ENCODE measurements around the gene P4HA2. TPM values are rescaled to one million over a fixed set of nuclear protein-coding genes. Genes with fewer than 3 reads are reported as not detected.

The P4HA2 gene
- total RNA-seq, 1 experiment from 2014 or later: 15.1 TPM

GRCh38 chr5:132261881-132262845 is 34.5 kb upstream of the P4HA2 start:
- POLR2A ChIA-PET: interaction anchor here (0.6 to 0.7 kb wide), 2 partner anchors 34 to 970 kb away, joined by 3 to 5 read pairs; partner anchors contain the start of gene P4HA2
- no peak overlapping the region for H3K27ac Mint-ChIP-seq
- peaks cover 6% of the 10 kb centered on the region for H3K27me3 Mint-ChIP-seq (ENCODE audit: low read depth)
- H3K36me3 Mint-ChIP-seq: no peaks in the 10 kb centered on the region
- H3K4me1 Mint-ChIP-seq: 0 out of 2 replicates have a peak, but pooled peaks cover 5% of the 10 kb centered on the region
- DNase-seq (ENCODE audit: low spot score) (no peak), ATAC-seq (no peak)
- H3K4me3 Mint-ChIP-seq: no peak overlapping the region
- no peaks in the 10 kb centered on the region for H3K9me3 Mint-ChIP-seq
- TF ChIP-seq ZNF281 (CRISPR knock-in tag; IDR thresholded peaks at IDR 0.05) (no peak), ZNF219 (CRISPR knock-in tag; IDR thresholded peaks at IDR 0.05; ENCODE audit: borderline replicate concordance) (no peak), TEAD4 (CRISPR knock-in tag; IDR thresholded peaks at IDR 0.05) (no peak), ATF6 (CRISPR knock-in tag; IDR thresholded peaks at IDR 0.05) (no peak), JAZF1 (CRISPR knock-in tag; IDR thresholded peaks at IDR 0.05) (no peak), GRHL2 (CRISPR knock-in tag; IDR thresholded peaks at IDR 0.05; ENCODE audit: insufficient replicate concordance, severe bottlenecking) (no peak), AR (CRISPR knock-in tag; IDR thresholded peaks at IDR 0.05) (no peak), ZNF138 (CRISPR knock-in tag; conservative IDR thresholded peaks at IDR 0.05) (no peak), TP53 (CRISPR knock-in tag; IDR thresholded peaks at IDR 0.05) (no peak), ZNF671 (CRISPR knock-in tag; IDR thresholded peaks at IDR 0.05) (no peak), FOXP4 (CRISPR knock-in tag; IDR thresholded peaks at IDR 0.05) (no peak), NR2C2 (CRISPR knock-in tag; IDR thresholded peaks at IDR 0.05) (no peak), ZSCAN18 (CRISPR knock-in tag; IDR thresholded peaks at IDR 0.05) (no peak), CDX4 (CRISPR knock-in tag; IDR thresholded peaks at IDR 0.05; ENCODE audit: borderline replicate concordance) (no peak), JUN (CRISPR knock-in tag; IDR thresholded peaks at IDR 0.05) (no peak), ZNF416 (CRISPR knock-in tag; IDR thresholded peaks at IDR 0.05) (no peak), FOXJ3 (CRISPR knock-in tag; IDR thresholded peaks at IDR 0.05; ENCODE audit: borderline replicate concordance) (no peak), ARID4B (CRISPR knock-in tag; IDR thresholded peaks at IDR 0.05; ENCODE audit: borderline replicate concordance) (no peak), GABPB1 (CRISPR knock-in tag; IDR thresholded peaks at IDR 0.05) (no peak)
- CTCF ChIA-PET: interaction anchor here (1.0 to 4.0 kb wide), 3 partner anchors 10 to 24 kb away, joined by 4 to 15 read pairs (median 11); no protein-coding TSS in a partner anchor

All from WTC11 (cell line).